ENCODE data around the gene PIK3R5. TPM values are rescaled to one million over a fixed set of nuclear protein-coding genes. Genes with fewer than 3 reads are reported as not detected.

The PIK3R5 gene
- total RNA-seq, 1 experiment from 2014 or later: 5.9 TPM

DNA sequence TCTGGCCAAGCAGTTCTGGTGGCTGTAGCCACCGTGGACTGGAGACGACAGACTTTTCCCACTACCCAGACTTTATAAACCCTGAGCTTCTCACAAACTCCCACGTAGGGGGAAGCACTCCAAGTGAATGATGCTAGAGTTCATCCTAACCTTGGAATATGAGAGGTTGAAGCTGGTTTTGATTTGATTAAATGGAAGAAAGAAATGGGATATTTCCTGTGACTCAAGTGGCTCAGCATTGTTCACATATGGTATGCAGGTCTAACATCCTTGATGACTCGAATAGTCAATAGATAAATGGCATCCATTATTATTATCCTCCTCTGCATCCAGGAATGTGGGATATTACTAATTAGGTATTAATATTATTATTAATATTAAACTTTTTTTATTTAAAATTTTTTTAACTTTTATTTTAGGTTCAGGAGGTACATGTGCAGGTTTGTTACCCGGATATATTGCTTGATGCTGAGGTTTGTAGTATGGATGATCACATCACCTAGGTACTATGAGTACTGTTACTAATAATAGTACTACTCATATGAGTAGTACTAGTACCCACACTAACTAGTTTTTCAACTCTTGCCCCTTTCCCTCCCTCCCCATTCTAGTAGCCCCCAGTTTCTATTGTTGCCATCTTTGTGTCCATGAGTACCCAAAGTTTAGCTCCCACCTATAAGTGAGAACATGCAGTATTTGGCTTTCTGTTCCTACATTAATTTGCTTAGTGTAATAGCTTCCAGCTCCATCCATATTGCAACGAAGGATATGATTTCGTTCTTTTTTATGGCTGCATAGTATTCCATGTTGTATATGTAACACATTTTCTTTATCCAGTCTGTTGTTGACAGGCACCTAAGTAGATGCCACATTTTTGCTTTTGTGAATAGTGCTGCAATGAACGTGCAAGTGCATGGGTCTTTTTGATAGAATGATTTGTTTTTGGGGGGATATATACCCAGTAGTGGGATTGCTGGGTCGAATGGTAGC is 121.0 kb downstream of the PIK3R5 start (continued):
- TF ChIP-seq MXD4 (CRISPR knock-in tag; IDR thresholded peaks at IDR 0.05; ENCODE audit: borderline replicate concordance) (no peak), ESRRA (CRISPR knock-in tag; IDR thresholded peaks at IDR 0.05; ENCODE audit: borderline replicate concordance) (no peak)
- TF ChIP-seq, protein P1, sequence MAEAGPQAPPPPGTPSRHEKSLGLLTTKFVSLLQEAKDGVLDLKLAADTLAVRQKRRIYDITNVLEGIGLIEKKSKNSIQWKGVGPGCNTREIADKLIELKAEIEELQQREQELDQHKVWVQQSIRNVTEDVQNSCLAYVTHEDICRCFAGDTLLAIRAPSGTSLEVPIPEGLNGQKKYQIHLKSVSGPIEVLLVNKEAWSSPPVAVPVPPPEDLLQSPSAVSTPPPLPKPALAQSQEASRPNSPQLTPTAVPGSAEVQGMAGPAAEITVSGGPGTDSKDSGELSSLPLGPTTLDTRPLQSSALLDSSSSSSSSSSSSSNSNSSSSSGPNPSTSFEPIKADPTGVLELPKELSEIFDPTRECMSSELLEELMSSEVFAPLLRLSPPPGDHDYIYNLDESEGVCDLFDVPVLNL (CRISPR knock-in tag; IDR thresholded peaks at IDR 0.05; ENCODE audit: borderline replicate concordance, low read depth): no peak
- TF ChIP-seq, protein P2, sequence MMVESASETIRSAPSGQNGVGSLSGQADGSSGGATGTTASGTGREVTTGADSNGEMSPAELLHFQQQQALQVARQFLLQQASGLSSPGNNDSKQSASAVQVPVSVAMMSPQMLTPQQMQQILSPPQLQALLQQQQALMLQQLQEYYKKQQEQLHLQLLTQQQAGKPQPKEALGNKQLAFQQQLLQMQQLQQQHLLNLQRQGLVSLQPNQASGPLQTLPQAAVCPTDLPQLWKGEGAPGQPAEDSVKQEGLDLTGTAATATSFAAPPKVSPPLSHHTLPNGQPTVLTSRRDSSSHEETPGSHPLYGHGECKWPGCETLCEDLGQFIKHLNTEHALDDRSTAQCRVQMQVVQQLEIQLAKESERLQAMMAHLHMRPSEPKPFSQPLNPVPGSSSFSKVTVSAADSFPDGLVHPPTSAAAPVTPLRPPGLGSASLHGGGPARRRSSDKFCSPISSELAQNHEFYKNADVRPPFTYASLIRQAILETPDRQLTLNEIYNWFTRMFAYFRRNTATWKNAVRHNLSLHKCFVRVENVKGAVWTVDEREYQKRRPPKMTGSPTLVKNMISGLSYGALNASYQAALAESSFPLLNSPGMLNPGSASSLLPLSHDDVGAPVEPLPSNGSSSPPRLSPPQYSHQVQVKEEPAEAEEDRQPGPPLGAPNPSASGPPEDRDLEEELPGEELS (CRISPR knock-in tag; IDR thresholded peaks at IDR 0.05): no peak

DNA sequence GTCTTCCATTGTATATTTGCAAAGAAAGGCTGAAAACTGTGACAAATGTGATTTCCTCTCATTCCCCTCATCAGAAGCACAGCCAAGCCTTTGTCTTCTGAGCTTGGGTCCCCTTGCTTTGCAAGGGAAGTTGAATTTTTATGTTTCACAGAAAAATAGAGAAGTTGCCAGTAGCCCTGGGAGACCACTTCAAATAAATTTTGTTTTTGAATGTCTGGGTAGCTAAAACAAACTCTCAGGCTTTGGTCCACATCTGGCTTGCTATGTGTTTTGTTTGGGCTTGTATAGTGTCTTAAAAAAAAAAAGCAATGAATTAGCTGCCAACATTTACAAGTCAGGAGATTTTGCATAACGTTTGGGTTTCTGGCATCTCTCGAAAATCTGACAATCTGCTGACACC is 122.2 kb downstream of the PIK3R5 start:
- ATAC-seq (no peak), DNase-seq (ENCODE audit: low spot score) (no peak)
- H3K9me3 Mint-ChIP-seq: peaks cover 13% of the 10 kb centered on the region
- H3K36me3 Mint-ChIP-seq: no peaks in the 10 kb centered on the region
- H3K4me1 Mint-ChIP-seq: peaks cover 16% of the 10 kb centered on the region
- POLR2A ChIA-PET: no interaction called here
- no peak overlapping the region for H3K4me3 Mint-ChIP-seq
- no peak overlapping the region for H3K27ac Mint-ChIP-seq
- peaks cover 3% of the 10 kb centered on the region for H3K27me3 Mint-ChIP-seq (ENCODE audit: low read depth)
- CTCF ChIA-PET: interaction anchor here (0.6 to 3.3 kb wide), 4 partner anchors 11 to 67 kb away, joined by 3 to 19 read pairs (median 4); no protein-coding TSS in a partner anchor
- no peak for TF ChIP-seq NR3C1 (CRISPR knock-in tag; conservative IDR thresholded peaks at IDR 0.05; ENCODE audit: low read depth)
- TF ChIP-seq, protein P3, sequence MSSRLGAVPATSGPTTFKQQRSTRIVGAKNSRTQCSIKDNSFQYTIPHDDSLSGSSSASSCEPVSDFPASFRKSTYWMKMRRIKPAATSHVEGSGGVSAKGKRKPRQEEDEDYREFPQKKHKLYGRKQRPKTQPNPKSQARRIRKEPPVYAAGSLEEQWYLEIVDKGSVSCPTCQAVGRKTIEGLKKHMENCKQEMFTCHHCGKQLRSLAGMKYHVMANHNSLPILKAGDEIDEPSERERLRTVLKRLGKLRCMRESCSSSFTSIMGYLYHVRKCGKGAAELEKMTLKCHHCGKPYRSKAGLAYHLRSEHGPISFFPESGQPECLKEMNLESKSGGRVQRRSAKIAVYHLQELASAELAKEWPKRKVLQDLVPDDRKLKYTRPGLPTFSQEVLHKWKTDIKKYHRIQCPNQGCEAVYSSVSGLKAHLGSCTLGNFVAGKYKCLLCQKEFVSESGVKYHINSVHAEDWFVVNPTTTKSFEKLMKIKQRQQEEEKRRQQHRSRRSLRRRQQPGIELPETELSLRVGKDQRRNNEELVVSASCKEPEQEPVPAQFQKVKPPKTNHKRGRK (CRISPR knock-in tag; IDR thresholded peaks at IDR 0.05; ENCODE audit: borderline replicate concordance): no peak
- TF ChIP-seq, protein P4, sequence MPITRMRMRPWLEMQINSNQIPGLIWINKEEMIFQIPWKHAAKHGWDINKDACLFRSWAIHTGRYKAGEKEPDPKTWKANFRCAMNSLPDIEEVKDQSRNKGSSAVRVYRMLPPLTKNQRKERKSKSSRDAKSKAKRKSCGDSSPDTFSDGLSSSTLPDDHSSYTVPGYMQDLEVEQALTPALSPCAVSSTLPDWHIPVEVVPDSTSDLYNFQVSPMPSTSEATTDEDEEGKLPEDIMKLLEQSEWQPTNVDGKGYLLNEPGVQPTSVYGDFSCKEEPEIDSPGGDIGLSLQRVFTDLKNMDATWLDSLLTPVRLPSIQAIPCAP (CRISPR knock-in tag; IDR thresholded peaks at IDR 0.05): no peak
- TF ChIP-seq, protein P5, sequence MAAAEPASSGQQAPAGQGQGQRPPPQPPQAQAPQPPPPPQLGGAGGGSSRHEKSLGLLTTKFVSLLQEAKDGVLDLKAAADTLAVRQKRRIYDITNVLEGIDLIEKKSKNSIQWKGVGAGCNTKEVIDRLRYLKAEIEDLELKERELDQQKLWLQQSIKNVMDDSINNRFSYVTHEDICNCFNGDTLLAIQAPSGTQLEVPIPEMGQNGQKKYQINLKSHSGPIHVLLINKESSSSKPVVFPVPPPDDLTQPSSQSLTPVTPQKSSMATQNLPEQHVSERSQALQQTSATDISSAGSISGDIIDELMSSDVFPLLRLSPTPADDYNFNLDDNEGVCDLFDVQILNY (CRISPR knock-in tag; IDR thresholded peaks at IDR 0.05): no peak
- no peak for TF ChIP-seq SP1 (CRISPR knock-in tag; conservative IDR thresholded peaks at IDR 0.05)
- TF ChIP-seq ATF1 (CRISPR knock-in tag; IDR thresholded peaks at IDR 0.05): no peak
- TF ChIP-seq, protein P6, sequence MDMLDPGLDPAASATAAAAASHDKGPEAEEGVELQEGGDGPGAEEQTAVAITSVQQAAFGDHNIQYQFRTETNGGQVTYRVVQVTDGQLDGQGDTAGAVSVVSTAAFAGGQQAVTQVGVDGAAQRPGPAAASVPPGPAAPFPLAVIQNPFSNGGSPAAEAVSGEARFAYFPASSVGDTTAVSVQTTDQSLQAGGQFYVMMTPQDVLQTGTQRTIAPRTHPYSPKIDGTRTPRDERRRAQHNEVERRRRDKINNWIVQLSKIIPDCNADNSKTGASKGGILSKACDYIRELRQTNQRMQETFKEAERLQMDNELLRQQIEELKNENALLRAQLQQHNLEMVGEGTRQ (CRISPR knock-in tag; IDR thresholded peaks at IDR 0.05): no peak
- no peak for TF ChIP-seq ZBTB21 (CRISPR knock-in tag; IDR thresholded peaks at IDR 0.05; ENCODE audit: borderline replicate concordance)
- TF ChIP-seq, protein P2 (CRISPR knock-in tag; IDR thresholded peaks at IDR 0.05): no peak
- TF ChIP-seq JAZF1 (CRISPR knock-in tag; IDR thresholded peaks at IDR 0.05): no peak
- TF ChIP-seq, protein P7, sequence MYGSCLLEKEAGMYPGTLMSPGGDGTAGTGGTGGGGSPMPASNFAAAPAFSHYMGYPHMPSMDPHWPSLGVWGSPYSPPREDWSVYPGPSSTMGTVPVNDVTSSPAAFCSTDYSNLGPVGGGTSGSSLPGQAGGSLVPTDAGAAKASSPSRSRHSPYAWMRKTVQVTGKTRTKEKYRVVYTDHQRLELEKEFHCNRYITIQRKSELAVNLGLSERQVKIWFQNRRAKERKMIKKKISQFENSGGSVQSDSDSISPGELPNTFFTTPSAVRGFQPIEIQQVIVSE (CRISPR knock-in tag; IDR thresholded peaks at IDR 0.05; ENCODE audit: borderline replicate concordance): no peak
- no peak for TF ChIP-seq ZNF416 (CRISPR knock-in tag; IDR thresholded peaks at IDR 0.05)
- no peak for TF ChIP-seq NFE2L1 (CRISPR knock-in tag; IDR thresholded peaks at IDR 0.05)
- no peak for TF ChIP-seq CBFB (CRISPR knock-in tag; IDR thresholded peaks at IDR 0.05; ENCODE audit: low read depth)
- TF ChIP-seq, protein P8, sequence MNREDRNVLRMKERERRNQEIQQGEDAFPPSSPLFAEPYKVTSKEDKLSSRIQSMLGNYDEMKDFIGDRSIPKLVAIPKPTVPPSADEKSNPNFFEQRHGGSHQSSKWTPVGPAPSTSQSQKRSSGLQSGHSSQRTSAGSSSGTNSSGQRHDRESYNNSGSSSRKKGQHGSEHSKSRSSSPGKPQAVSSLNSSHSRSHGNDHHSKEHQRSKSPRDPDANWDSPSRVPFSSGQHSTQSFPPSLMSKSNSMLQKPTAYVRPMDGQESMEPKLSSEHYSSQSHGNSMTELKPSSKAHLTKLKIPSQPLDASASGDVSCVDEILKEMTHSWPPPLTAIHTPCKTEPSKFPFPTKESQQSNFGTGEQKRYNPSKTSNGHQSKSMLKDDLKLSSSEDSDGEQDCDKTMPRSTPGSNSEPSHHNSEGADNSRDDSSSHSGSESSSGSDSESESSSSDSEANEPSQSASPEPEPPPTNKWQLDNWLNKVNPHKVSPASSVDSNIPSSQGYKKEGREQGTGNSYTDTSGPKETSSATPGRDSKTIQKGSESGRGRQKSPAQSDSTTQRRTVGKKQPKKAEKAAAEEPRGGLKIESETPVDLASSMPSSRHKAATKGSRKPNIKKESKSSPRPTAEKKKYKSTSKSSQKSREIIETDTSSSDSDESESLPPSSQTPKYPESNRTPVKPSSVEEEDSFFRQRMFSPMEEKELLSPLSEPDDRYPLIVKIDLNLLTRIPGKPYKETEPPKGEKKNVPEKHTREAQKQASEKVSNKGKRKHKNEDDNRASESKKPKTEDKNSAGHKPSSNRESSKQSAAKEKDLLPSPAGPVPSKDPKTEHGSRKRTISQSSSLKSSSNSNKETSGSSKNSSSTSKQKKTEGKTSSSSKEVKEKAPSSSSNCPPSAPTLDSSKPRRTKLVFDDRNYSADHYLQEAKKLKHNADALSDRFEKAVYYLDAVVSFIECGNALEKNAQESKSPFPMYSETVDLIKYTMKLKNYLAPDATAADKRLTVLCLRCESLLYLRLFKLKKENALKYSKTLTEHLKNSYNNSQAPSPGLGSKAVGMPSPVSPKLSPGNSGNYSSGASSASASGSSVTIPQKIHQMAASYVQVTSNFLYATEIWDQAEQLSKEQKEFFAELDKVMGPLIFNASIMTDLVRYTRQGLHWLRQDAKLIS (CRISPR knock-in tag; IDR thresholded peaks at IDR 0.05; ENCODE audit: borderline replicate concordance): no peak

Measured in WTC11 (cell line).